PFSK-1 (cell line): ENCODE results near the gene NSMCE1.

Experiments
- FOXP2 ChIP-seq: optimal IDR thresholded peaks from 2 replicates; pipeline ENCODE3; 2011; ENCODE audit warnings: borderline replicate concordance, control low read depth, inconsistent platforms; ENCODE audit not compliant: insufficient read depth; ENCODE audit errors: extremely low read length, extremely low read depth
- POLR2AphosphoS5 ChIP-seq: IDR thresholded peaks from 2 replicates; pipeline ENCODE4 v1.6.1; 2012; ENCODE audit warnings: low read depth, mild to moderate bottlenecking, control low read depth, low read length, moderate library complexity
- SIN3A ChIP-seq: IDR thresholded peaks from 2 replicates; pipeline ENCODE4 v1.6.1; 2012; ENCODE audit warnings: mild to moderate bottlenecking, low read length, moderate library complexity, borderline replicate concordance; ENCODE audit not compliant: insufficient read depth
- TAF1 ChIP-seq: IDR thresholded peaks from 2 replicates; pipeline ENCODE4 v1.6.1; 2012; ENCODE audit warnings: low read length, control low read depth, borderline replicate concordance; ENCODE audit not compliant: insufficient read depth
- TF ChIP-seq, protein P1 (sequence below), 2 experiments: IDR thresholded peaks; 2 replicates each; pipeline versions ENCODE4 v1.6.1 to v1.8.0; 2011 to 2012; ENCODE audit warnings: low read depth in 2 of 2, low read length in 2 of 2, control low read depth in 1 of 2, inconsistent platforms in 1 of 2, mild to moderate bottlenecking in 1 of 2, moderate library complexity in 1 of 2; ENCODE audit not compliant: insufficient read depth in 1 of 2

Gene NSMCE1

DNA sequence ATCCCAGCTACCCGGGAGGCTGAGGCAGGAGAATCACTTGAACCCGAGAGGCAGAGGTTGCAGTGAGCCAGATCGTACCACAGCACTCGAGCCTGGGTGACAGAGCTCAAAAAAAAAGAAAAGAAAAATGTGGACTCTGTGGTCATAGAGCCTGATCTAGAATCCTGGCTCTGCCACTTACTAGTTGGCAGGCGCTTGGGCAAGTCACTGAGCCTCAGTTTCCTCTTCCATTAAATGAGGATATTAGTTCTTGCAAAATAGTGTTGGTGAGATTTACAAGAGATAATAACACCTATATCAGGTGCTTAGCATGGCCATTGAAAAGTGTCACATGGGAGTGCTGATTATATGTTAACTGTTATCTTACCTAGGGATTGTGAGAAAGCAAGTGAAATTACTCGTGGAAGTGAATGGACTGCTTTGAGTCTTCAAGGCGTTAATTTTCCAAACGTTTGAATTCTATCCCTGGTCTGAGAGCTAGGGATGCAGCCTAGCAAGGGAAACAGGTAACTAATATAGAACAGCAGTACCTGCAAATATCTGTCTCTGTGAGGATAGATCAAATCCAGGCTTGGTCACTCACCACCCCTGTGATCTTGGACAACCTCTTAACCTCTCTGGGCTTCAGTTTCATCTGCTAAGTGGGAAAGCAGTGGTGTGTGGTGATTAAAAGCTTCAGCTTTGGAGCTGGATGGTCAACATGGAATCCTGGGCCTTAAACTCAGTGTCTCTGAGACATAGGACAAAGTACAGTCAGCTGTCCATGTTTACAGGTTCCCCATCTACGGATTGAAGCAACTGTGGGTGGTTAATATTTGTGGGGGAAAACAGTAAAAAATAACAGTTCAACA is 953 bp upstream of the NSMCE1 start:
- TF ChIP-seq, protein P1, sequence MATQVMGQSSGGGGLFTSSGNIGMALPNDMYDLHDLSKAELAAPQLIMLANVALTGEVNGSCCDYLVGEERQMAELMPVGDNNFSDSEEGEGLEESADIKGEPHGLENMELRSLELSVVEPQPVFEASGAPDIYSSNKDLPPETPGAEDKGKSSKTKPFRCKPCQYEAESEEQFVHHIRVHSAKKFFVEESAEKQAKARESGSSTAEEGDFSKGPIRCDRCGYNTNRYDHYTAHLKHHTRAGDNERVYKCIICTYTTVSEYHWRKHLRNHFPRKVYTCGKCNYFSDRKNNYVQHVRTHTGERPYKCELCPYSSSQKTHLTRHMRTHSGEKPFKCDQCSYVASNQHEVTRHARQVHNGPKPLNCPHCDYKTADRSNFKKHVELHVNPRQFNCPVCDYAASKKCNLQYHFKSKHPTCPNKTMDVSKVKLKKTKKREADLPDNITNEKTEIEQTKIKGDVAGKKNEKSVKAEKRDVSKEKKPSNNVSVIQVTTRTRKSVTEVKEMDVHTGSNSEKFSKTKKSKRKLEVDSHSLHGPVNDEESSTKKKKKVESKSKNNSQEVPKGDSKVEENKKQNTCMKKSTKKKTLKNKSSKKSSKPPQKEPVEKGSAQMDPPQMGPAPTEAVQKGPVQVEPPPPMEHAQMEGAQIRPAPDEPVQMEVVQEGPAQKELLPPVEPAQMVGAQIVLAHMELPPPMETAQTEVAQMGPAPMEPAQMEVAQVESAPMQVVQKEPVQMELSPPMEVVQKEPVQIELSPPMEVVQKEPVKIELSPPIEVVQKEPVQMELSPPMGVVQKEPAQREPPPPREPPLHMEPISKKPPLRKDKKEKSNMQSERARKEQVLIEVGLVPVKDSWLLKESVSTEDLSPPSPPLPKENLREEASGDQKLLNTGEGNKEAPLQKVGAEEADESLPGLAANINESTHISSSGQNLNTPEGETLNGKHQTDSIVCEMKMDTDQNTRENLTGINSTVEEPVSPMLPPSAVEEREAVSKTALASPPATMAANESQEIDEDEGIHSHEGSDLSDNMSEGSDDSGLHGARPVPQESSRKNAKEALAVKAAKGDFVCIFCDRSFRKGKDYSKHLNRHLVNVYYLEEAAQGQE (IDR thresholded peaks at IDR 0.05; ENCODE audit: insufficient read depth in 1 of 2, low read depth in 2 of 2, low read length in 2 of 2): no peak
- TF ChIP-seq POLR2AphosphoS5 (no peak), TAF1 (no peak), SIN3A (no peak), FOXP2 (no peak)

DNA sequence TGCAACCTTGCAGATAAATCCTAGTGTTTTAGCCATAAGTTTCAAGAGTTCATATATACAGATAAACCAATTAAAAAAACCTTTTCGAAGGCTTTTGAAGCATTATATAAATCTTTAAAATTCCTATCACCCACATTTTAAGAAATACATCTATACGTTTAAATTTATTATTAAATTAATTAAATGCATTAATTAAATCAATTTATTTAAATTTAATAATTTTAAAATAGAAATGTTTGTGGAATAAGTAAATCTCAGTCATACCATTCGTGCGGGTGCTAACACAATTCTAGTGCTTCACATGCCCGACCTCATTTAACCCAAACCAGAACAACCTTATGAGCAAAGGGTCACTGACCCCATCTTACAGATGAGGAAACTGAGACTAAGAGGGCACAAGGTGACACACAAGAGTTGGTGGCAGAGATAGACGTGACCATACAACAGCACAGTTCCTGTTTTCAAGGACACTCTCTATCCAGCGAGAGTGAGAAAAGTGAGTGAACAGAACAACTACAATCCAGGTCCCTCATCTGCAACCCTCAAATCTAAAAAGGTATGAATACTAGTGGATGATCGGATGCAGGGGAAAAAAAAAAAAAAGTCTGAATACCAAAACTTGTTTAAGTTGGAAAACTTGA is 1.4 kb downstream of the NSMCE1 start:
- TF ChIP-seq, protein P1 (IDR thresholded peaks at IDR 0.05; ENCODE audit: insufficient read depth in 1 of 2, low read depth in 2 of 2, low read length in 2 of 2): no peak
- no peak for TF ChIP-seq POLR2AphosphoS5
- no peak for TF ChIP-seq TAF1
- TF ChIP-seq SIN3A: no peak
- no peak for TF ChIP-seq FOXP2

DNA sequence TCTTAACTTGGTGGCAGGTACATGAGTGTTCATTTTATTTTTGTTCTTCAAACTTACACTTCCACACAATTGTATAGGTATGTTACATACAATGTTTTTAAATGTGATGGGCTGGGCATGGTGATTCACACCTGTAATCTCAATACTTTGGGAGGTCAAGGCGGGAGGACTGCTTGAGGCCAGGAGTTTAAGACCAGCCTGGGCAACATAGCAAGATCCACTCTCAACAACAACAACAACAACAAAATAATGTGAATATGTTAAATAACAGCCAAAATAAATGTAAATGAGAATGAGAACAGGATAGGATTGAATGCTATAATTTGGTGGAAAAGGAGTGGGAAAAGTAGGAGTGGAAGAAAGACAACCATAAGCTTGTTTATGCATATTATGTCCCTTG is 2.6 kb downstream of the NSMCE1 start:
- TF ChIP-seq SIN3A: no peak
- TF ChIP-seq TAF1: no peak
- TF ChIP-seq, protein P1 (IDR thresholded peaks at IDR 0.05; ENCODE audit: insufficient read depth in 1 of 2, low read depth in 2 of 2, low read length in 2 of 2): no peak
- TF ChIP-seq POLR2AphosphoS5: no peak
- TF ChIP-seq FOXP2: no peak

DNA sequence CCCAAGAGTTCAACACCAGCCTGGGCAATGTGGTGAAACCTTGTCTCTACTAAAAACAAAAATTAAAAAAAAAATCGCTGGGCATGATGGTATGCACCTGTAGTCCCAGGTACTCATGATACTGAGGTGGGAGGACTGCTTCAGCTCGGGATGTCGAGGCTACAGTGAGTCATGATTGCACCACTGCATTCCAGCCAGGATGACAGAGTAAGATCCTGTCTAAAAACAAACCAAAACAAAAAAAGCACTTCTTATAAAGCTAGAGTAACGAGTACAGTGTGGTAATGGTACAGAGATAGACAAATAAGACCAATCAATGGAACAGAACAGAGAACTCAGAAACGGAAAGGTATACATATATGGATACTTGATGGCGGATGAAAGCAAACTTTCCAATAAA is 4.4 kb downstream of the NSMCE1 start:
- TF ChIP-seq, protein P1 (IDR thresholded peaks at IDR 0.05; ENCODE audit: insufficient read depth in 1 of 2, low read depth in 2 of 2, low read length in 2 of 2): no peak
- TF ChIP-seq POLR2AphosphoS5: no peak
- no peak for TF ChIP-seq SIN3A
- no peak for TF ChIP-seq TAF1
- no peak for TF ChIP-seq FOXP2
